ENCODE results near the gene GANC.

The GANC gene

DNA sequence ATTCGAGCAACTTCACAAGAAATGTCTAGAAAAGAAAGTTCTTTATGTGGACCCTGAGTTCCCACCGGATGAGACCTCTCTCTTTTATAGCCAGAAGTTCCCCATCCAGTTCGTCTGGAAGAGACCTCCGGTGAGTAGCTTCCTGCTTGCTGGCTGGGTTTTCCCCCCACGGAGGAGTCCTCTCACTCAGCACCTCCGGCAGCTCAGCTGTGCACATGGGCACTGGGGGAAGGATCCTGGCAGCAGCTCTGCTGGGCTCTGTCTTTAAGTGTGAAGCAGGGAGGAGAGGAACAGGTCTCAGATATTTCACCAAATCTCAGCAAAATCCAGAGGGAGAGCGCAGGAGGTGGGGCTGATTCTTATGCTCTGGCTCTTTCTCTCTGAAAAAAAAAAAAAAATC lies 87.0 kb downstream of the GANC start:
- no peak for DNase-seq (ENCODE audit: low read depth)
- H3K4me3 ChIP-seq (ENCODE audit: control insufficient read depth, low read depth, low read length): no peak overlapping the region
- TF ChIP-seq CTCF (IDR thresholded peaks at IDR 0.05; ENCODE audit: control insufficient read depth, insufficient read depth, low read depth, low read length, missing control alignments): no peak

- no peak for TF ChIP-seq CTCF (IDR thresholded peaks at IDR 0.05; ENCODE audit: control insufficient read depth, insufficient read depth, low read depth, low read length, missing control alignments)
- DNase-seq (ENCODE audit: low read depth): no peak
- H3K4me3 ChIP-seq (ENCODE audit: control insufficient read depth, low read depth, low read length): no peak overlapping the region
These were observed 87.6 kb downstream of the GANC start for GRCh38 chr15:42360535-42361112.

DNA sequence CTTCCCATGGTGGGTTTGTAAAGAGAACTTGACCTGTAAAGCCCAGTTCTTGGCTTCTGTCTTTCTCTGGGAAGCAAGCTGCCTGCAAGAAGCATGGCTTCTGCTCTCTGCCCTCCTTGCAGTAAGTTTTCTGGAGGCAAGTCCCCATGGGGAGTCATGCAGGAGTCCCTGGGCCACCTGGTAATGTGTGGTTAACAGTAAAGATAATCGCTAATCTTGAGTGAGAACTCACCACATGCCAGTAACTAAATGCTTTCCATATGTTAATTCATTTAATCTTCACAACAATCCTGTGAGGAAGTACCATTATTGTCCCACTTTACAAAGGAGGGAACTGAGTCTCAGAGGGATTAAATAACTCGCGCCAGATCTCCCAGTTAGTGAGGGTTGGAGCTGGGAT lies 90.5 kb downstream of the GANC start:
- TF ChIP-seq CTCF (IDR thresholded peaks at IDR 0.05; ENCODE audit: control insufficient read depth, insufficient read depth, low read depth, low read length, missing control alignments): no peak

GRCh38 chr15:42363942-42364341 lies 90.9 kb downstream of the GANC start:
- no peak for DNase-seq (ENCODE audit: low read depth)
- no peak overlapping the region for H3K4me3 ChIP-seq (ENCODE audit: control insufficient read depth, low read depth, low read length)
- TF ChIP-seq CTCF (IDR thresholded peaks at IDR 0.05; ENCODE audit: control insufficient read depth, insufficient read depth, low read depth, low read length, missing control alignments): no peak

More for the DNA sequence above, 90.5 kb downstream of the GANC start:
- no peak for DNase-seq (ENCODE audit: low read depth)
- no peak overlapping the region for H3K4me3 ChIP-seq (ENCODE audit: control insufficient read depth, low read depth, low read length)

DNA sequence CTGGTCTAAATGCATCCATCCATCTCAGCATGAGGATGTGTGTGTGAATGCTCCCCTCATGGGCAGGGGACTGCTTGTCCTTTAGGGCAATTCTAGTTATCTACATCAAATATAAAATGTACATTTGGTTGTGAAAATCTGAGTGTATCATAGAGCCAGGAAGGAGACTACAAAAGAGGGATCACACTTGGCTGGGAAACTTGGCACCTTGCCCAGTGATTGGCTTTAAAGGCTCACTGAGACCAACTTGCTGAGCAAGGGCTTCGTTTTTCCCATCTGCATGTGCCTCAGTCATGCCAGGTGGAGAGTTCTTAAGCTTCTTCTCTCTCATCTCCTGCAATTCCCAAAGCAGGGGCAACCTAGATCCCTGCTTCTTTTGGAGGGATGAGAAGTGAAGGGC lies 91.5 kb downstream of the GANC start:
- no peak overlapping the region for H3K4me3 ChIP-seq (ENCODE audit: control insufficient read depth, low read depth, low read length)
- no peak for TF ChIP-seq CTCF (IDR thresholded peaks at IDR 0.05; ENCODE audit: control insufficient read depth, insufficient read depth, low read depth, low read length, missing control alignments)
- DNase-seq (ENCODE audit: low read depth): no peak

DNA sequence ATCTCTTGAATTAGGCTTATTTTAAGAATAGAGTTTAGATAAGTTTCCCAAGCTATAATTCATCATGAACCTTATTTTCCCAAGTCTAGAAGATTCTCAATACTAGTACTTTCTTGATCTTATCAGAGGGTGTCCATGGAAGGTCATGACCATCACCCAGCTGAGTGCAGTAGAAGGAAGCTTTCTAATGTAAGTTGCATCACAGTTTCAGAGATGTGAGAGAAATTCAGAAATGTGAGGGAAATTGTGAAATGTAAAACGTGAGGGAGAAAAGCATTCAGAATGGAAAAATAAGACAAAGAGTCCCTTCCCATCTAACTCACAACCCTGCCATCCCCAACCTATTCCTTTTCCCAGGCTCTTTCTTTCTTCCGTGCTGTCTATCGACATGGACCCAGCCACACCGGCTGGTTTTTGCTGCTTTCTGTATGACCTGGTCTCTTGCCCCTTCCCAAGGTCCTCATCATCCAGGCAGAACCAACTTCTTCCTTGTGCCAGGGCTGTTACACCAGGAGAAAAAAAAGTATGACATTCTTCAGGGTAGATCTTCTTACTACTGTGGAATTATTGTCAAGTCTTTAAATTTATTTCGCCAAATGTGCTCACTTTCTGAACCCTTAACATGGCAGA lies 93.0 kb downstream of the GANC start:
- no peak for DNase-seq (ENCODE audit: low read depth)
- no peak overlapping the region for H3K4me3 ChIP-seq (ENCODE audit: control insufficient read depth, low read depth, low read length)
- no peak for TF ChIP-seq CTCF (IDR thresholded peaks at IDR 0.05; ENCODE audit: control insufficient read depth, insufficient read depth, low read depth, low read length, missing control alignments)

All from AG09309 (cell line).